Stimulated activated CD8-positive, alpha-beta memory T cell treated with anti-CD3 and anti-CD28 coated beads, Interleukin-2, amount 100 ng/mL, for 1 hour (primary cell): ENCODE measurements around the gene RNF222.

Experiments used
- DNase-seq, 2 donors: peaks; one replicate each; pipeline ENCODE4 v3.0.0-alpha.2; 2020; ENCODE audit warnings: low read depth in 2 of 2

The RNF222 gene

GRCh38 chr17:8345052-8345690, 52.5 kb downstream of the RNF222 start:
- no peak for DNase-seq

- DNase-seq = no peak
These were observed 56.2 kb downstream of the RNF222 start for GRCh38 chr17:8341456-8341855.
